ENCODE data around the gene IQCE. TPM values are rescaled to one million over a fixed set of nuclear protein-coding genes. Genes with fewer than 3 reads are reported as not detected.

IQCE gene
- total RNA-seq, 6 experiments from 2014 or later, result 3.7 to 7.0 (median 4.0) TPM

DNA sequence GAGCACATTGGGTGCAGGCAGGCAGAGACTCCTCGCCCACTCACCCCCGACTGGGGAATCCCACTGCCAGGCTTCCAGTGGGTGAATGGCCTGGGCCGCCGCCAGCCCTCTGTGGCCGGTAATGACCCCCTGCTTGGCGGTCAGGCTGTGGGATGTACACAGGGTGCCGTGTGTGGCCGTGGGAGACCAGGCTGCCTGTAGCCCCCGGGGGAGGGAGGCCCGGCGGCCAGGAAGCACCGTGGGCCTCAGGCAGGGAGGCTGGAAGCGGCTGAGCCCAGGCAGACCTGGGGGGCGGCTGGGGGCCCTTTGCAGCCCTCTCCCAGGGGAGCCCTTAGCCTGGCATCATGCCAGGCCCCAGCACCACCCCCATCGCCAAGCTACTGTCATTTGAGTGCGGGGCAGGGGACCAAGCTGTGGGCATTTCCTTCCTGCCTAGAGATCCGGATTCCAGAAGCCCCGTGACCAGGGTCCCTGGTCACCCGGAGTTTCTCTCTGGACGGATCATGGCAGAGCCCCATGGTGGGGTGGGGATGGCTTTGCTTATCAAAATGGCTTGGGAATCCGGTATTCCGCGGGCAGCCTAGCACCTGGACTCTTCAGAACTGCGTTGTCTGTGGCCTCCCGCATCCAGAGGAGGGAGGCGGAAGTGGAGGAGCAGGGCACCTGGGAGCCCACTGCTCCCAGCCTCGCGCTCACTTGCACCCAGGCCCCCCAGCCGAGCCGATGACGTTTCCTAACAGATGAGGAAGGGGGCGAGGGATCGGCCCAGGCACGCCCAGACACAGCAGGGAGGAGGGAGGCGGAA, 74.2 kb downstream of the IQCE start:
- WGBS (ENCODE audit: insufficient coverage, low coverage, low lambda C conversion rate, missing lambda C conversion rate), result 2% methylated on average over 10 of the region's 35 CpGs
- Histone ChIP-seq H3K36me3 (no peaks in the 10 kb centered on the region), H3K4me3 (peak overlapping the region; percentile 73 to 89 (median 75)), H3K4me1 (peaks cover 0 to 62% (median 39%) of the 10 kb centered on the region in 4 donors), H3K27ac (peak overlapping the region; percentile 82 to 93 (median 88)), H3K9me3 (no peaks in the 10 kb centered on the region), H3K27me3 (no peaks in the 10 kb centered on the region)
- DNase-seq, result peak; percentile 77 to 80 (median 80)
- TF ChIP-seq POLR2A (IDR thresholded peaks at IDR 0.05), result peak; percentile 9
- TF ChIP-seq, protein P1, sequence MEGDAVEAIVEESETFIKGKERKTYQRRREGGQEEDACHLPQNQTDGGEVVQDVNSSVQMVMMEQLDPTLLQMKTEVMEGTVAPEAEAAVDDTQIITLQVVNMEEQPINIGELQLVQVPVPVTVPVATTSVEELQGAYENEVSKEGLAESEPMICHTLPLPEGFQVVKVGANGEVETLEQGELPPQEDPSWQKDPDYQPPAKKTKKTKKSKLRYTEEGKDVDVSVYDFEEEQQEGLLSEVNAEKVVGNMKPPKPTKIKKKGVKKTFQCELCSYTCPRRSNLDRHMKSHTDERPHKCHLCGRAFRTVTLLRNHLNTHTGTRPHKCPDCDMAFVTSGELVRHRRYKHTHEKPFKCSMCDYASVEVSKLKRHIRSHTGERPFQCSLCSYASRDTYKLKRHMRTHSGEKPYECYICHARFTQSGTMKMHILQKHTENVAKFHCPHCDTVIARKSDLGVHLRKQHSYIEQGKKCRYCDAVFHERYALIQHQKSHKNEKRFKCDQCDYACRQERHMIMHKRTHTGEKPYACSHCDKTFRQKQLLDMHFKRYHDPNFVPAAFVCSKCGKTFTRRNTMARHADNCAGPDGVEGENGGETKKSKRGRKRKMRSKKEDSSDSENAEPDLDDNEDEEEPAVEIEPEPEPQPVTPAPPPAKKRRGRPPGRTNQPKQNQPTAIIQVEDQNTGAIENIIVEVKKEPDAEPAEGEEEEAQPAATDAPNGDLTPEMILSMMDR (IDR thresholded peaks at IDR 0.05), result no peak
- intact Hi-C loops (cut with DNase I), result no loop called here
- peak; percentile 2 to 6 (median 4) for ATAC-seq

DNA sequence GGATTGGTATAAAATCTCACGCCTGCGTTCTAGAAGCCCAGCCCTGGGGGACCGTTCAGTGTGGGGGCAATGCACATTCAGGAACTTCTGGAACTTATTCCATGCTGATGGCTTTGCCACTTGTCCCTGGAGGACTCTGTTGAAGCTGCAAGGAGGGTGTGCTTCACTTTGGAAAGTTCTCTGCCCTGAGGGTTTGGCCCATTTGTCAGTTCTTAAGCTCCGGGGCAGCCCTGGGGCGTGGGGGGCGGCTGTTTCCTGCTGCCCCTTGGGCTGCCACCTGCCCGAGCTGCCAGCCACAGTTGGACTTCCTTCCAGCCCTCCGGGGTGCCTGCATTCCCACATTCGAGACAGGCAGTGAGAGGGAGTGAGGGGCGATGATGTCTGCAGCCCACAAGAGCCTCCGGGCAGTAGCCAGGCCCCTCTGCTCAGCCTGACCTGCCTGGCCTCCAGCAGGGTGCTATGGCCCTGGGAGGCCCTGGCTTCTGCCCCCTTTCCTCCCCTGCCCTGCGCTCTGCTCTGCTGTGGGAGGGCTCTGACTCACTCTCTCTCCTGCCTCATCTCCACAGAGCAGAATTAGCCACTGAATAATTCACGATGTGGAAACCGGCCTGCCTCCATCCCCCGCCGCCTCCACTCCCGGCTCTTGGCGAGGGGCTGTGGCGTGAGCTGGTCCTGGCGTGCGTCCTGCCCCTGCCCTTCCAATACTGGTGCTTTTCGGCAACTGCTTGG, 74.9 kb downstream of the IQCE start:
- peaks cover 0 to 70% (median 43%) of the 10 kb centered on the region in 4 donors for H3K4me1 ChIP-seq

GRCh38 chr7:2634267-2635145, 75.7 kb downstream of the IQCE start:
- no peak for DNase-seq
- H3K36me3 ChIP-seq, result no peaks in the 10 kb centered on the region
- peak overlapping the region; percentile 82 to 93 (median 88) for H3K27ac ChIP-seq
- ATAC-seq, result no peak
- TF ChIP-seq, protein P1 (IDR thresholded peaks at IDR 0.05), result no peak
- TF ChIP-seq POLR2A (IDR thresholded peaks at IDR 0.05), result no peak
- H3K4me1 ChIP-seq, result peaks cover 0 to 70% (median 44%) of the 10 kb centered on the region in 4 donors
- intact Hi-C loops (cut with DNase I), result no loop called here
- H3K9me3 ChIP-seq, result no peaks in the 10 kb centered on the region
- H3K27me3 ChIP-seq, result no peaks in the 10 kb centered on the region
- H3K4me3 ChIP-seq, result peak overlapping the region in 2 of 3 donors; percentile 75 to 89
- WGBS (ENCODE audit: insufficient coverage, low coverage, low lambda C conversion rate, missing lambda C conversion rate), result 20% methylated on average over 1 of the region's 22 CpGs

More for the DNA sequence above, 74.9 kb downstream of the IQCE start:
- Histone ChIP-seq H3K27ac (peak overlapping the region; percentile 82 to 93 (median 88)), H3K9me3 (no peaks in the 10 kb centered on the region), H3K4me3 (peak overlapping the region; percentile 73 to 89 (median 75)), H3K36me3 (no peaks in the 10 kb centered on the region), H3K27me3 (no peaks in the 10 kb centered on the region)
- ATAC-seq (no peak), DNase-seq (no peak)
- intact Hi-C loops (cut with DNase I), result no loop called here
- TF ChIP-seq POLR2A (IDR thresholded peaks at IDR 0.05), result peak; percentile 85
- TF ChIP-seq, protein P1 (IDR thresholded peaks at IDR 0.05), result no peak
- 6% methylated on average over 9 of the region's 22 CpGs for WGBS (ENCODE audit: insufficient coverage, low coverage, low lambda C conversion rate, missing lambda C conversion rate)

GRCh38 chr7:2635148-2635668, 76.4 kb downstream of the IQCE start:
- no peak for DNase-seq
- peaks cover 0 to 74% (median 44%) of the 10 kb centered on the region in 4 donors for H3K4me1 ChIP-seq
- no peaks in the 10 kb centered on the region for H3K36me3 ChIP-seq
- TF ChIP-seq, protein P1 (IDR thresholded peaks at IDR 0.05), result no peak
- H3K4me3 ChIP-seq, result no peak overlapping the region
- H3K27ac ChIP-seq, result peak overlapping the region in 2 of 3 donors; percentile 64 to 92
- 20% methylated on average over 1 of the region's 15 CpGs for WGBS (ENCODE audit: insufficient coverage, low coverage, low lambda C conversion rate, missing lambda C conversion rate)
- H3K27me3 ChIP-seq, result no peaks in the 10 kb centered on the region
- no peak for ATAC-seq
- H3K9me3 ChIP-seq, result no peaks in the 10 kb centered on the region
- intact Hi-C loops (cut with DNase I), result no loop called here
